Stimulated activated CD8-positive, alpha-beta memory T cell treated with anti-CD3 and anti-CD28 coated beads, Interleukin-15, amount 100 ng/mL, for 1 hour (primary cell): Measurements from ENCODE around the gene RGS7.
"Not testable (repeated sequence)": the region's sequence is repeated elsewhere in the genome, so short reads cannot be mapped to it uniquely, and the experiment has no call there.

Experiments
- DNase-seq: peaks from one replicate; pipeline ENCODE4 v3.0.0-alpha.2; 2020; ENCODE audit warnings: low read depth

RGS7 gene

DNA sequence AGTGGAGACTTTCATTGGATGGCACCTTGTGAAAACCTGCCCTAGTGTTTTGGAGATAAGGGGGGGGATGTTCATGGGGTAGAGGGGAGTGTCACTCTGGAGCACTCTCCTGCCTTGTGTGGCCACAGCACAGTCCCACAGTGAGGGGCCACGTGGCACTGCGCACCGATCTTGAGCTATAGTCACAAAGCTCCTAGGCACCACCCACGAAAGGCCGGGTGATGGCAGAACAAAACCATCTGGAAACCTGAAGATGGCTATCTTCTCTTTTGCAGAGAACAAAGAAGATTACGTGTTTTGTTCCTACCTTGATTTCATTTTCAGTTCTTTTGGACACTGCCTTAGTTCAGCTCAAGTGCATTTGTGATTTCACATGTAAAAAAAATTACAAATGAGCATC lies 220.6 kb downstream of the RGS7 start:
- DNase-seq, result no peak

DNA sequence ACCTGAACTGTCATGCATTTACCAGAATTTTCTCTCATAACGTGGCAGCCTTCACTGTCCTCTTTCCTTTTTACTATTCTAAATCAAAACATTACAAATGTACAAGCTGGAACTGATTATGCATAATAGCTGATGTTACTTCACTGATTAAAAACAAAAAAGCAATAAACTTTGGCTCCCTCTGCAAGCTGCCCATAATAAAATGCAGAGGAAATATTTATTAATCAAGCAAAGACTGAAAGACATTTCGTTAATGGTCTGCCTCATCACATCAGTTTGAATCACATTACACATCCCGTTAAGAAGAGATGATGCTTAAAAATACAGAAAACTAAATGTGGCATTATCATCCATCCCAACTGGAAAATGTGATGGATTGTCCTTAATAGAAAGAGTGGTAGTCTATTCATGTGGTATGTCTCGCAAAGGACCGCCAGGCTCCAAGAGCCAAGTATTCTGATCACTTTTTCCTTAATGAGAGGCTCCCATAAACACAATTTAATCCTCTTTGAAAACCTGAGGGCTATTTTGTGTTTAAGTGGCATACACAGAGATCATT lies 225.3 kb downstream of the RGS7 start:
- DNase-seq, result no peak

DNA sequence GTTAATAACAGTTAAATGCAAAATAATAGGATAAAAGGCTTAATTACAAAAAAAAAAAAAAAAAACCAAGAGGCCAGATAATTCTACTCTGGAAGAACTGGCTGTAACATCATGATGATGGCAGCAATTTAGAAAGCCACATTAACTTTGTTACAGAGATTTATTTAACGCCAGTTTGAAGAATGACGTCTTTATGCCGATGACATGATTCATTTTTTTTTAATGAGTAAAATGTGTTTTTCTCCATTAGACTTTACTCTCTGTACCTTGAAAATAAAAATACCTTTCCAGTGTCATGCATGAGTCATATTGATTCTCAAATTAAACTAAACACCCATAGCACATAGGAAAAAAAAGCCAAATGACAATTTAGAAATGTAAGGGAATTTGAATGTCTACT lies 226.1 kb downstream of the RGS7 start:
- DNase-seq, result no peak

DNA sequence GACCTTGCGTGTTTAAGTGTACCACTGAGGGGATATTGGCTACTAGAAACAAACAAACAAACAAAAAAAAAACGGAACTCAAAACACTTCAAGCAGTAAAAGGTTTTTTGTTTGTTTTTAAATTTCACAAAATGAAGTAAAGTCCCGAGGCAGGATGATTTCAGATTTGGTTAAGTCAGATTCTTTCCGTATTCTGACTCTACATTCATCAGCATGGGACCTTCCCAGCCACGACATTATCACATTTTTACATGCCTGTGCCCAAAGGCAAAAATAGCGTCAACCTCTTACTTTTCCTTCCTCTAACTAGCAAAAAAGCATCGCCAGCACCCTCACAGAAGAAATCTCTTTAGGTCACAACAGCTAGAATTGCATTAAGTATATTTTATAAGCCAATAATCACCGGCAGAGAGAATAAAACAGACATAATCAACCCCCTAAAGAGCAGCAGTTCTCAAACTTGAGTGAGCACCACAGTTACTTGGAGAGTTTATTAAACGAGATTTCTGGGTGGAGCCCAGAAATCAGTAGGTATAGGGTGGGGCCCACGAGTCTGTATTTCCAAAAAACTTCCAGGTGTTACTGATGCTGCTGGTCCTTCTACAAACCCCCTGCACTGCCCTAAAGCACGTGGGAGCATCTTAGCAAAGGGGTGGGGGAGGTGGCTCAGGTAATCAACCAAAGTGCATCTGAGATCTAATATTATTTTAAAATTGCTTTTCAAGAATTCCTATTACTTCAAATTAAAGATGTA lies 227.6 kb downstream of the RGS7 start:
- DNase-seq, result no peak

DNA sequence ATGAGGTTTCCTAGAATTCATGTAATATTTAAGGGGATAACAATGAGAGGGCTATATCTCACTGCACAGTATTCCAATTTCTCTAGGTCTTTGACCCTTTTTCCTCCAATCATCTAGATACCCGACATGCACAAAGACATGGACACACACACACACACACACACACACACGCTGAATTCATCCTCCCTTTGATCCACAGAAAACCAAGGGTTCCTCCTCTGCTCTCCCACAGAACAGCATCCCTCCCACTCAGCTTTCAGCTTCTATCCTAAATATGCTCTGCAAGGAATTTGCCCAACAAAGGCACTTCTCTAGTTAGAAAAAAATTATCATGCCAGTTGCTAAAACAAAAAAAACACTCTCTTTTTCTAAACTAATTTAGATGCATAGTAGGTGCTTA lies 231.7 kb downstream of the RGS7 start:
- DNase-seq, result no peak

DNA sequence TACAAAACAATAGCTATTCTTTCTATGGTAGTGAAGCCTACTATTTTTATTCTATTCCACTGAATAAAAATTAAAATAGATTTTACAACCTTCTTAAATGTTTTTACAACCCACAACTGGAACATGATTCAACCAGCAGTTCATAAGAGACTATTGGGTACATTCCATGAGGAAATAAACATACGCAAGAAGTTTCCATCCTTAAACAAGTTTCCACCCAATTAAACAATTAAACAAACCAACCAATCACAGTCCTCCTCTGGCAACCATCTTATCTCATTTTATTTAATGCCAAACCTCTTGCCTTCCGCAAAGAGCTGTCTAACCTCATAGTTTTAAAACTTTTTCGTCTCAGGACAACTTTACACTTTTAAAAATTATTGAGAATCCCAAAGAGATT lies 239.0 kb downstream of the RGS7 start:
- DNase-seq, result no peak

DNA sequence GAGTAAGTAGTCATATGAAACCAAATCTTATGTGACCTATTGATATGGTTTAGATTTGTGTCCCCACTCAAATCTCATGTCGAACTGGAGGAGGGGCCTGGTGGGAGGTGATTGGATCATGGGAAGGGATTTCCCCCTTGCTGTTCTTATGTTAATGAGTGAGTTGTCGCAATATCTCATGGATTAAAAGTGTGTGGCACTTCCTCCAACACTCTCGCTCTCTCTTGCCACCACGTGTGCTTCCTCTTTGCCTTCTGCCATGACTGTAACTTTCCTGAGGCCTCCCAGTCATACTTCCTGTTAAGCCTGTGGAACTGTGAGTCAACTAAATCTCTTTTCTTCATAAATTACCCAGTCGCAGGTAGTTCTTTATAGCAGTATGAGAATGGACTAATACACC lies 241.2 kb downstream of the RGS7 start:
- no peak for DNase-seq

DNA sequence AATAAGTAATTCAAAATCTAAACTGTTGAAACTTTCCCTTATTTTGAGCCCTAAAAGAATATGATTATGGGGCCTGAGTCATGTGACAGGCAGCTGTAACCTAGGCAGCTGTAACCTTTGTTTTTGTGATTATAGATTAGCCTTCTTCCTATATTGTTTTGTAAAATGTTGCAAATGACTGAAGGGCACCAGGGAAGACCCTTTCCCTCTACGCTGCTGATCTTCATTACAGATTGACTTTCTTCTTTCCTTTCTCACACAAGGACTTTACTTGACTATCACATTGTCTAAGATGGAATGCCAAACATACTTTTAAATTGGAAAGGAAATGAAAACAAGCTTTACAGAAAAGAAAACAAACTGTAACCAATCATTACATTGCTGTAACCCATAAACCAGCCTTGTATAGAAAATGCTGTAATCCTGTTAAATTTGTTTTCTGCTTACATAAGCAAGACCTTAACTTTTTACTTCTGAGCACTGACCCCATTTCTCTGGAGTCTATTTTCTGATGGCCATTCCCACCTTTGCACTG lies 242.2 kb downstream of the RGS7 start:
- no peak for DNase-seq

DNA sequence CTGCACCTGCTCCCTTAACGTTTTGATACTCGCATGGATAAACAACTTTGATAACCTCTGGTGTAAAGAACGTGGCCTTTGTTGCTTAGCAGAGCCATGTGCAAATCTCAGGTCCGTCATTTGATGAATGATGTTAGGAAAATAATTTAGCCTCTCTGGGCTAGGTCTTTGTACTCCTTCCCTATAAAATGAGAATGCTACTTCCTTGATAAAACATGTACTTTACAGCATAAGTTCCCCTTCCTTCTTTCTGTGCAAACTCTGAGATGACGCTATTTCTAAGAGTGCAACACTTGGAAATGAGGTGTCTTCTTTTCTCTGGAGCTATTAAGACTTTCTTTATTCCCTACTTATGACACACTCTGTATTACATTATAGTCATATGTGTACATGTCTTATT lies 243.4 kb downstream of the RGS7 start:
- DNase-seq, result no peak

DNA sequence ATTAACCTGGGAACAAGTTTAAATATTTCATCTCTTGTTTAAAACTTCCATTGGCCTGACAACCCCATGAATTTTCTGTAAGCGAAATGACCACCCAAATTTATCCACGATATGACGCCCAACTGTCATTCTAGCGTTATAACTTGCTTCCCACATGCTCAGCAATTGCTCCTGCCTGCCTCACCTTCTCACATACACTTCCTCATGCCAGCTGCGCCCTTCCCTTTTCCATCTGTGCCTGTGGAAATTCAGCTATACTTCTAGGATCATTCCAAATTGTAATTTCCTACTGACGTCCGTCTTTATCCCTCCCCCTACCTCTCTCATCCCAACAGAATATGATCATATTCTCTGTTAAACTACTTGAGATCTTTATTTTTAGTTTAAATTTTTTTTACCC lies 248.0 kb downstream of the RGS7 start:
- no peak for DNase-seq

DNA sequence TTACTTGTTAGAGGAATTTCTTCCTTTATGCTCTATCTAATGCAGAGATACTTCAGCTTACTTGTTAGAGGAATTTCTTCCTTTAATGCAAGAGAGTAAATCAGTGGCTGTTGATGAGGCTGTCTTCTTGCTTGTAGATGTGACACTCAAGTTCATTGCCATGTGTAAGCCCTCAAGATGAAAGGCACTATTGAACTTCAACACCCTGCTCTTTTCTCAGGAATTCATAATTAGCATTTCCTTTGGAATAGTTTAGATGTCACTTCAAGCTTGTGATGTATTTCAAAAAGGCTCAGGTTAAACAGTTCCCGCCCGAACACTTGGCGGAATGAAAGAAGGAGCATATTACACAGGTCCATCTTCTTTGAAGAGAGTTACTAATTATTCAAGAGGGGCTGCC lies 251.9 kb downstream of the RGS7 start:
- no peak for DNase-seq

DNA sequence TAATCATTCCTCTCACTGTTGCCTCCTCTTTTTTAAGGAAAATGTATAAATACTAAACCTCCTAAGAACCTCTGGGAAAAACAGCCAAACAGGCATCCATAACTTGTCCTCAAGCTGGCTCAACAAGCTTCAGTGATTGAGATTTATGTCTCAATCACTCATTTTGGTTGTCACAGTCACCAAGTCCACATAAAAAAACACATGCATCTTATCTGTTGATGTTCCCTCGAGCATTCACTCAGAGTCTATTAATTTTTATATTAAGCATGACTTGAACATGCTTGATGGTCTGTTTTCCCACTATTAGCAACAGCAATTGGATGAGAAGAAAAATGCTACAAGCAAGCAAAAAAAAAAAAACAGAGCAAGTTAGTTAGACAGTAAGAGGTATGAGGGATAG lies 254.3 kb downstream of the RGS7 start:
- DNase-seq, result no peak

DNA sequence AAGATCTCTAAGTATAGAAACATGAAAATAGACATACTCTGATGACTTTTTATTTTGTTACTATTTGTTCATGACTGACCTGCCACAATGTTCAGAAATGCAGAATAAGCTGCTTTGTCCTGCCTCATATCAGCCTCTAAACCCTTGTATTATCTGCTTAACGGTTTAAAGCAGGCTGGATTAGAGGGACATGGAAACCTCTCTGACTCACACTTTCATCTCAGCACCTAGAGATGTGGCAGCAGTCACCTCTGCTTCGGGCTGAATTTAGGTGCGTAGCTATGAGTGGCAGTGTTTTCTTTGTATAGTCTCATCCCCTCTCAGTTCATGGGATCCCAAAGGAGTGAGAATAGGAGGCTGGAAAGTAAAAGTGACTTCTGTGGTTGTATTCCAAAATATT lies 255.4 kb downstream of the RGS7 start:
- no peak for DNase-seq

DNA sequence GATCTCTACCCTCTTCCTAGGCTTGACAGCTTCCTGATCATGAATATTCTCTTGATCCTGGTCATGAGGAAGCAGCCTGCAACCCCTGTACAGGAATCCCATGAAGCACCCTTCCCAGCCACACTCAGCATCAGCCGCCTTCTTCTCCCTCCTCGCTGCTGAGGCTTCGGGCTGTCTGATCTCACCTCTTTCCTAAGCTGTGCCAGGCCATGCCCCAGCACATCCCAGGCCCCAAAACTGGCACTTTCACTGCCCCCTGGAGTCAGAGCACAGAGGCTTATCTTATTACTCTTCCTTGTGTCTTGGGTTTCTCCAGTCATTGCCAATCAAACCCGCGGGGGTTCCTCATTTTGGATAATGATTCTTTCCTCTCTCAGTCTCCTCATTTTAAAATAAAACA lies 259.5 kb downstream of the RGS7 start:
- DNase-seq, result no peak

DNA sequence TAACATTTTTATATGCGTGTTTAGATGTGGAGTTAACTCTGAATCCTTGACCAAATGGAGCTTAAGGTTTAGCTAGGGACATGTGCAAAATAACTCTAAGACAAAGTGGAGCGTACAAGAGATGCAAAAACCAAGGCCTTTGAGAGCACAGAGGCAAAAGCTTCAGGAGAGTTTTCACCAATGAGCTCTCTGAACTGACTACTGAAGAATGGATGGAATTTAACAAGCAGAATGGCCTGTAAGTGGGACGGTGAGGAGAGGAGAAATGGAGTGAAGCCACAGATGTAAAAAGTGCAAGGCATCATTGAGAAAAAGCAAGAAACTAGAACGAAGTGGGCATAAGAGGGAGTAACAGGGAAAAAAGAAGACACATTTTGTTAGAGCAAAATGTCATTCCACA lies 260.0 kb downstream of the RGS7 start:
- no peak for DNase-seq

DNA sequence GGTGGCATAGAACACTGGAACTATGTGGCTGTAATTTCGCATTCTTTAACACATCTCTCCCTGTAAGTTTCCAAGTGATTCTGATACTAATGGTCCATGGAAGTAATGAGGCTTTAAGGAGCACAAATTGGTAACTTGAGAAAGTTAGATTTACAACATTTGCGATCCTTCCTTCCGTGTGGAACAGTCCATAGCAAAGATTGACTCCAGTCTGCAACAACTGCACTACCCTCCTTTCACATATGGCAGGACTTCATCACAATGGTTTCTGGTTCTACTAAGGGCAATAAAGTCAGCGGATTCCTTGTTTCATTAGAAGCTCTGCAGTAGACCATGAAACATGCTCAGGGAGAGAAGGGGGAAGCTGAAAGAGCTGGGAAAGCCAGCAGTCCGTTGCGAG lies 261.2 kb downstream of the RGS7 start:
- DNase-seq, result no peak

DNA sequence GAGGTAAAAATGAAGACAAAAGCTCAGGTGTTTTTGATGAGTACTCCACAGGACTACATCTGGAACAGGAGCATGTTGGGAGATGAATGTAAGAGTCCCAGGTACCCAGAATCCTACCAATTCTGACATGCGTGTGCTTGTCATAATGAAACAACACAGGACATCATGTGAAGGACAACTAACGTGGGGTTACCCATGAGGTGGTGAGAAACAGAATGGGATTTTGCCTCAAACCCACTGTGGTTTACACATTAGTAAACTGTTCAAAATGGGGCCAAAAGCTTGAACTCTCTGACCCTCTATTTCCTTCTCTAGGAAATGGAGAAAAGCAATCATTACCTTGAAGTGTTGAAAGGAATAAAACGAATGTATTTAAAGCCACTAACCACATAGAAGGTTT lies 266.2 kb downstream of the RGS7 start:
- no peak for DNase-seq

DNA sequence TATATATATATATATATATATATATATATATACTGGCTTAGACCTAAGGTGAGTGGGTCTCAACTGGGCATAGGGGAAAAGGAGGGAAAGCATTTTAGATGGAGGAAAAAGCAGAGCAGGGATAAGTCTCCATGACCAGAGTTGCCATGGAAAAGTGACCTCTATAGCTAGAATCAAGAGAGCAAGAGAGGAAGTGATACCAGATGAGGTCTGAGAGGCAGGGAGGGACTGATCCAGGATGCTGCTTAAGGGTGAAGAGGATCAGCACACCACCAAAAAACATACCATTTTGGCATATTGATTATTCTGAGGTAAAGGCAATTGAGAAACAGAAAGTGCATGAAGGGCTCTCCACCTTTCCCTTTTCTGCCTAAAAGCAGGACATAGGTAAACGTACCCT lies 267.9 kb downstream of the RGS7 start:
- not testable (repeated sequence) for DNase-seq

DNA sequence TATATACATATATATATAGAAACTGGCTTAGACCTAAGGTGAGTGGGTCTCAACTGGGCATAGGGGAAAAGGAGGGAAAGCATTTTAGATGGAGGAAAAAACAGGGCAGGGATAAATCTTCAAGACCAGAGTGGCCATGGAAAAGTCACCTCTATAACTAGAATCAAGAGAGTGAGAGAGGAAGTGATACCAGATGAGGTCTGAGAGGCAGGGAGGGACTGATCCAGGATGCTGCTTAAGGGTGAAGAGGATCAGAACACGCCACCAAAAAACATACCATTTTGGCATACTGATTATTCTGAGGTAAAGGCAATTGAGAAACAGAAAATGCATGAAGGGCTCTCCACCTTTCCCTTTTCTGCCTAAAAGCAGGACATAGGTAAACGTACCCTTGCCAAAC lies 268.9 kb downstream of the RGS7 start:
- not testable (repeated sequence) for DNase-seq

DNA sequence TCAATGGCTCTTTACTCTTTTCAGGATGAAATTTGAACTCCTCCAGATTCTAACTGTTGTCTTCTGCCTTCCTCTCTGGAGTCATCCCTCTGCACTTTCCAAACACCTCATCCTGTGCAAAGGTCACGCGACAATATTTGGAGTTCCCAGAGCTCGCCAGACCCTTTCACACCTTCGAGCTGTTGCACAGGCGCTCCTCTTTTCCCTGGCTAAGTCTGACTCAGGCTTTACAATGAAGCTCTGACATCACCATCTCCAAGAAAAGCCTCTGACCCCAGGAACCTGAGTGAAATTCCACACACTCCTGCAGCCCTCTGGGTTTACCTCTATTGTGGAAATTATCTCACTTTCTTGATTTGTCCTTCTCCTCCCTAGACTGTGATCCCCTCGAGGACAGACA lies 270.3 kb downstream of the RGS7 start:
- DNase-seq, result no peak

DNA sequence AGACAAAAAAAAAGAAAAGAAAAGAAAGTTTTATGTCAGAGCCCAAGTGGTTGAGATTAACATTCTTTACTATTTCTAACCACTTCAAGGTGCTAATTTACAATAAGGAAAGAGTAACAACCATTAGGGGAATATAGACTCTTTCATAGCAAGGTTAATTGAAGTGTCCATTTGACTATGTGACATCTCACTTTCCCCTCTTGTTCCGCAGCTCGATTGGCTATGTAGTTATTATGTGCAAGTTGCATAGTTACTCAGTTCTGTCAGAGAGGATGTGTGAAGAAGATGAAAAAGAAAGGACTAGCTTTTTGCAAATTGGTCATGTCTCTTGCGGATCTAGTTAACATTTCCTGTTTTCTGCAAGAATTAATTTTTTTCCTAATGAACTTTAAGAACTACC lies 273.7 kb downstream of the RGS7 start:
- DNase-seq, result no peak

DNA sequence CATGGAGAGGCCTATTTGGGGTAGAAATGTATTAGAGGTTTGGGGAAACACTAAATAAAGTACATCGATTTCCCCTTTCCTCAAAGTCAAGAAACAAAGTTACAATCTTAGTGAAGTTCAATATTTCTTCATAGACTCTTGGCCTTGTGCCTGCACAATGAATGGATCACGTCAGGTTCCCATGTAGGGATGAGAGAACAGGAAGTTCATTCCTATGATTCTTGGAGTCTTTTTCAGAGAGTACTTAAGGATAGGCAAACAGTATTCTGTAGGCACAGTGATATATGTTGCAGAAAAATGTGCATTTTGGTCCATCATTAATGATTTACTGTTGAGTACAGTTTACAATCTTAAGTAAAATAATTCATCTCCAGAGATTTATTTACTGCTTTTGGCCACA lies 275.5 kb downstream of the RGS7 start:
- DNase-seq, result no peak

DNA sequence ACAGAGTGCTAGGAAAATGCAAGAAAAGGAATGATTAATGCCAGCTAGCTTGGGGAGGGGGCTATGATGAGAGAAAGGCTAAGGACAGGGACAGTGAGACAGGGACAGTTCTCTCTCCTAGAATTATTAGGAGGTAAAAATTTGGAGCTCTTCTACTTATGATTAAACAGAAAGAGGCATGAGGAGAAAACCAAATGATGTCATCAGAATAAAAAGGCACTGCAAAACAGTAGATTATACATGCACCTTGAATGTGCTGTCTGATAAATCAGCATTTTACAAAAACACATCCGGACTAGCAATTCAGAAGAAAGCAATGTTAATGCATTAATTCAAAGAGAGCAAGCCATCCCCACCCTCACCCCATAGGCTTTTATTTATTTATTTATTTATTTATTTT lies 277.5 kb downstream of the RGS7 start:
- no peak for DNase-seq

DNA sequence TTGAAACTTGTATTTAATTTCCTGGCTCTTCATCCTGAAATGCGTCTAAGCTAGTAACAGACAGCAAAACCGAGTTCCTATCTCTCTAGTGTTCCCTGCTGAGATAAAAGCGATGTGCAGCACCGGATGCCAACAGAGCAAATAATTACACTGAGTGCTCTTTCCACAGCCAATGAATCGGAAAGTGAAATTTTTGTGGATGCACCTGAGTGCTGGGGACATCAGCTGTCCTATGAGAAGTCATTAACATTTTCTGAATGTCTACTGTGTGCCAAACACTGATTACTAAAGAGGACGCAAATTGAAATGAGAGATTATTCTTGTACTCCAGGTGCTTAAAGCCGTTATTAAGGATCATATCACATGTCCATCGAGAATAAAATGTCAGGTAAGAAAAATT lies 278.0 kb downstream of the RGS7 start:
- DNase-seq, result no peak
